ENCODE results near the gene ADAMTS18. TPM values are rescaled to one million over a fixed set of nuclear protein-coding genes. Genes with fewer than 3 reads are reported as not detected.
"Not testable (repeated sequence)": the region's sequence is repeated elsewhere in the genome, so short reads cannot be mapped to it uniquely, and the experiment has no call there.

The ADAMTS18 gene
- polyA plus RNA-seq, 1 donor (not counting 4 experiments of a cell fraction or from before 2014, with no cell fraction given) = not detected

DNA sequence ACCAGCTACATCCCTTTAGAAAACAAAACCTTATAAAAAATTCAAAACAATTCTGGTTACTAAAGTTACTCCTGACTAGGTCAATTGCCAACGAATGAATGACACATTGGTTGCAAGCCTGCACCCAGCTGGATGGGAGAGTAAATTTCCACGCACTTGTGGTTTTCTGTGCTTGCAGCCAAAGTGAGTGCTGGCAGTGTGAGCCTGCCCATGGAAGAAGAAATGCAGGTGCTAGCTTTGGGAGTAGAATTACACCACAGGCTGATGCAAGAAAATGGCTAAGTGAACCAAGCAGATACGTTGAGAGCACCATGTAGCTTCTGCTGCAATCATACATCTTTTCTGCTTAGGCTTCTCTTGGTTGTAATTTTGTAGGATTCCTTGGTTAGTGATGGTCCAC is 161.0 kb downstream of the ADAMTS18 start:
- Histone ChIP-seq H3K36me3 (ENCODE audit: control insufficient read depth in 2 of 2, extremely low read depth in 1 of 2, insufficient read depth in 2 of 2, low read length in 2 of 2) (no peaks in the 10 kb centered on the region), H3K9me3 (ENCODE audit: control insufficient read depth, low read depth, low read length) (no peaks in the 10 kb centered on the region), H4K20me1 (ENCODE audit: control insufficient read depth, extremely low read depth, insufficient read depth, low read length) (no peaks in the 10 kb centered on the region), H2AFZ (ENCODE audit: control insufficient read depth, low read length) (no peak overlapping the region), H3K27me3 (ENCODE audit: control insufficient read depth, extremely low read depth, insufficient read depth, low read length) (no peaks in the 10 kb centered on the region), H3K4me1 (ENCODE audit: control insufficient read depth, extremely low read depth, insufficient read depth, low read length) (no peaks in the 10 kb centered on the region), H3K9ac (ENCODE audit: control insufficient read depth, extremely low read depth, insufficient read depth, low read length) (no peak overlapping the region), H3K4me3 (ENCODE audit: control insufficient read depth in 2 of 3, extremely low read depth in 1 of 3, insufficient read depth in 2 of 3, low read depth in 1 of 3, low read length in 3 of 3) (no peak overlapping the region), H3K79me2 (ENCODE audit: control insufficient read depth, insufficient read depth, low read length) (no peaks in the 10 kb centered on the region), H3K27ac (ENCODE audit: control insufficient read depth, insufficient read depth, low read length) (no peak overlapping the region), H3K4me2 (ENCODE audit: control insufficient read depth, extremely low read depth, insufficient read depth, low read depth, low read length) (no peak overlapping the region), H3K9me1 (ENCODE audit: control insufficient read depth, extremely low read depth, insufficient read depth, low read length) (no peaks in the 10 kb centered on the region)
- no peak for TF ChIP-seq EZH2 (IDR thresholded peaks at IDR 0.05; ENCODE audit: low read length)
- TF ChIP-seq, protein P1, sequence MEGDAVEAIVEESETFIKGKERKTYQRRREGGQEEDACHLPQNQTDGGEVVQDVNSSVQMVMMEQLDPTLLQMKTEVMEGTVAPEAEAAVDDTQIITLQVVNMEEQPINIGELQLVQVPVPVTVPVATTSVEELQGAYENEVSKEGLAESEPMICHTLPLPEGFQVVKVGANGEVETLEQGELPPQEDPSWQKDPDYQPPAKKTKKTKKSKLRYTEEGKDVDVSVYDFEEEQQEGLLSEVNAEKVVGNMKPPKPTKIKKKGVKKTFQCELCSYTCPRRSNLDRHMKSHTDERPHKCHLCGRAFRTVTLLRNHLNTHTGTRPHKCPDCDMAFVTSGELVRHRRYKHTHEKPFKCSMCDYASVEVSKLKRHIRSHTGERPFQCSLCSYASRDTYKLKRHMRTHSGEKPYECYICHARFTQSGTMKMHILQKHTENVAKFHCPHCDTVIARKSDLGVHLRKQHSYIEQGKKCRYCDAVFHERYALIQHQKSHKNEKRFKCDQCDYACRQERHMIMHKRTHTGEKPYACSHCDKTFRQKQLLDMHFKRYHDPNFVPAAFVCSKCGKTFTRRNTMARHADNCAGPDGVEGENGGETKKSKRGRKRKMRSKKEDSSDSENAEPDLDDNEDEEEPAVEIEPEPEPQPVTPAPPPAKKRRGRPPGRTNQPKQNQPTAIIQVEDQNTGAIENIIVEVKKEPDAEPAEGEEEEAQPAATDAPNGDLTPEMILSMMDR (optimal IDR thresholded peaks at IDR 0.05 in 1 of 3, IDR thresholded peaks at IDR 0.05 in 1 of 3, conservative IDR thresholded peaks at IDR 0.05 in 1 of 3; ENCODE audit: extremely low read depth in 1 of 3, insufficient read depth in 2 of 3, low read length in 3 of 3) = no peak
- FAIRE-seq = no peak
- dilution Hi-C loops (cut with MboI; ENCODE audit: extremely low pct_ligation_motif_present, low sequenced_read_pairs) = no loop called here
- DNase-seq (ENCODE audit: low read depth, low spot score) = no peak

DNA sequence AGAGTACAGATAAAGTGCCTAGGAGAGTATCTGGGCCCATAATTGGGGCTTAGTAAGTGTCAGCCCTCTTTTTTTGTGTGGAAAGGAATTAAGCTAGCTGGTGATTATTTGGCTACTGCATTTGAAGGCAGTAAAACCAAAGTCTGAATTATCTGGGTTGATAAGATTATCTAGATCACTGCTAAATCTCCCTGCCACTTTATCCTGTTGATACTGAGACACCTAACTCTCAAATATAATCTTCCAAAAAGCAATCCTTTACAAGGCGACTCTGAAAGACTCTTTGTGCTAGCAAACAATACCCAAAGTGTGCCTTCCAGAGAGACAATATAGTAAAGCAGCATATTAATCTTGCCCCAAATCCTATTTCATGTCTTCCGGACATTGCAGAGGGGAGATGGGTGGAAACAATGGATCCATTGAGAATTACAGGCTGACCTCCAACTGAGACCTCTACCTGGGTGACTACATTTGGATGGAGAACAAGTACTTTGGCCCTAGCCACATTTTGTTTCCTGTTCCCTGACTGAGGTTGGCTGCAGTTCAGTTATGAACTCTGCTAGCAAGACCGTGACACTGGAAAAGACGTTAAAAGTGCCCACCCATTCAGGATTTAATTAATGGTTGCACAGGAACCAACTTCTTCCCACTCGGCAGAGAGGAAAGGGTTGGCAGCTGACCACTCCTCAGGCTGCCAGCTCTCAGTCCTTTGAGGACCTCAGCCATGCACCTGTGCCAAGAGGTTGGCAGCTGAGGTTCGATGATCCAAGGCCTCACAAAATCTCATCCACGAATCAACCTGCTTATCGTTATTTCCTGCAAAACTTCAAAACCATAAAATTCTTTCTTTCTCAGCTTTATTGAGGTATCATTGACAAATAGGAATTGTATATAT is 163.1 kb downstream of the ADAMTS18 start:
- Histone ChIP-seq H3K9me3 (ENCODE audit: control insufficient read depth, low read depth, low read length) (no peaks in the 10 kb centered on the region), H3K36me3 (ENCODE audit: control insufficient read depth in 2 of 2, extremely low read depth in 1 of 2, insufficient read depth in 2 of 2, low read length in 2 of 2) (no peaks in the 10 kb centered on the region), H3K4me1 (ENCODE audit: control insufficient read depth, extremely low read depth, insufficient read depth, low read length) (no peaks in the 10 kb centered on the region), H4K20me1 (ENCODE audit: control insufficient read depth, extremely low read depth, insufficient read depth, low read length) (no peaks in the 10 kb centered on the region), H3K79me2 (ENCODE audit: control insufficient read depth, insufficient read depth, low read length) (no peaks in the 10 kb centered on the region), H3K27me3 (ENCODE audit: control insufficient read depth, extremely low read depth, insufficient read depth, low read length) (no peaks in the 10 kb centered on the region), H3K9ac (ENCODE audit: control insufficient read depth, extremely low read depth, insufficient read depth, low read length) (no peak overlapping the region), H3K4me2 (ENCODE audit: control insufficient read depth, extremely low read depth, insufficient read depth, low read depth, low read length) (no peak overlapping the region), H3K4me3 (ENCODE audit: control insufficient read depth in 2 of 3, extremely low read depth in 1 of 3, insufficient read depth in 2 of 3, low read depth in 1 of 3, low read length in 3 of 3) (no peak overlapping the region), H2AFZ (ENCODE audit: control insufficient read depth, low read length) (no peak overlapping the region), H3K27ac (ENCODE audit: control insufficient read depth, insufficient read depth, low read length) (no peak overlapping the region), H3K9me1 (ENCODE audit: control insufficient read depth, extremely low read depth, insufficient read depth, low read length) (no peaks in the 10 kb centered on the region)
- no peak for FAIRE-seq
- TF ChIP-seq, protein P1 (optimal IDR thresholded peaks at IDR 0.05 in 1 of 3, IDR thresholded peaks at IDR 0.05 in 1 of 3, conservative IDR thresholded peaks at IDR 0.05 in 1 of 3; ENCODE audit: extremely low read depth in 1 of 3, insufficient read depth in 2 of 3, low read length in 3 of 3) = no peak
- TF ChIP-seq EZH2 (IDR thresholded peaks at IDR 0.05; ENCODE audit: low read length) = no peak
- no peak for DNase-seq (ENCODE audit: low read depth, low spot score)
- dilution Hi-C loops (cut with MboI; ENCODE audit: extremely low pct_ligation_motif_present, low sequenced_read_pairs) = no loop called here

DNA sequence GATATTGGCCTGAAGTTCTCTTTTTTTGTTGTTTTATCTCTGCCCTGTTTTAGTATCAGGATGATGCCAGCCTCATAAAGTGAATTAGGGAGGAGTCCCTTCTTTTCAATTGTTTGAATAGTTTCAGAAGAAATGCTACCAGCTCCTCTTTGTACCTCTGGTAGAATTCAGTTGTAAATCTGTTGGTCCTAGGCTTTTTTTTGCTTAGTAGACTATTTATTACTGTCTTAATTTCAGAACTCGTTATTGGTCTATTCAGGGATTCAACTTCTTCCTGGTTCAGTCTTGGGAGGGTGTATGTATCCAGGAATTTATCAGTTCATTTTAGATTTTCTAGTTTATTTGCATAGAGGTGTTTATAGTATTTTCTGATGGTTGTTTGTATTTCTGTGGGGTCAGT is 168.6 kb downstream of the ADAMTS18 start:
- H3K4me2 ChIP-seq (ENCODE audit: control insufficient read depth, extremely low read depth, insufficient read depth, low read depth, low read length); H3K9me1 ChIP-seq (ENCODE audit: control insufficient read depth, extremely low read depth, insufficient read depth, low read length); H3K36me3 ChIP-seq (ENCODE audit: control insufficient read depth in 2 of 2, extremely low read depth in 1 of 2, insufficient read depth in 2 of 2, low read length in 2 of 2); H3K4me3 ChIP-seq (ENCODE audit: control insufficient read depth in 2 of 3, extremely low read depth in 1 of 3, insufficient read depth in 2 of 3, low read depth in 1 of 3, low read length in 3 of 3); H3K79me2 ChIP-seq (ENCODE audit: control insufficient read depth, insufficient read depth, low read length); H3K27me3 ChIP-seq (ENCODE audit: control insufficient read depth, extremely low read depth, insufficient read depth, low read length); H4K20me1 ChIP-seq (ENCODE audit: control insufficient read depth, extremely low read depth, insufficient read depth, low read length); H3K9ac ChIP-seq (ENCODE audit: control insufficient read depth, extremely low read depth, insufficient read depth, low read length); dilution Hi-C loops (cut with MboI; ENCODE audit: extremely low pct_ligation_motif_present, low sequenced_read_pairs); FAIRE-seq; DNase-seq (ENCODE audit: low read depth, low spot score); H3K4me1 ChIP-seq (ENCODE audit: control insufficient read depth, extremely low read depth, insufficient read depth, low read length); H3K27ac ChIP-seq (ENCODE audit: control insufficient read depth, insufficient read depth, low read length); H3K9me3 ChIP-seq (ENCODE audit: control insufficient read depth, low read depth, low read length); H2AFZ ChIP-seq (ENCODE audit: control insufficient read depth, low read length): not testable (repeated sequence)
